ENCODE data around the gene KBTBD12. TPM values are rescaled to one million over a fixed set of nuclear protein-coding genes. Genes with fewer than 3 reads are reported as not detected.

The KBTBD12 gene
- total RNA-seq, 1 experiment from 2014 or later = not detected

GRCh38 chr3:127865941-127866340, 49.1 kb upstream of the KBTBD12 start (continued):
- TF ChIP-seq ZNF274 (IDR thresholded peaks at IDR 0.05; ENCODE audit: low read depth, low read length) (no peak), SP1 (IDR thresholded peaks at IDR 0.05; ENCODE audit: low read depth) (peak; percentile 46), JUND (IDR thresholded peaks at IDR 0.05) (peak; percentile 70), SIN3A (IDR thresholded peaks at IDR 0.05; ENCODE audit: low read depth) (no peak), CBX3 (IDR thresholded peaks at IDR 0.05; ENCODE audit: low read depth) (0 out of 2 replicates have a peak, but pooled peaks have one; percentile 15), RAD21 (IDR thresholded peaks at IDR 0.05; ENCODE audit: low read depth) (peak; percentile 33), EGR1 (IDR thresholded peaks at IDR 0.05; ENCODE audit: low read depth) (no peak), ZFX (IDR thresholded peaks at IDR 0.05) (no peak), POLR2A (IDR thresholded peaks at IDR 0.05; ENCODE audit: borderline replicate concordance, extremely low read depth, insufficient read depth, insufficient read length) (no peak), ELF1 (IDR thresholded peaks at IDR 0.05; ENCODE audit: borderline replicate concordance, low read depth) (no peak)

DNA sequence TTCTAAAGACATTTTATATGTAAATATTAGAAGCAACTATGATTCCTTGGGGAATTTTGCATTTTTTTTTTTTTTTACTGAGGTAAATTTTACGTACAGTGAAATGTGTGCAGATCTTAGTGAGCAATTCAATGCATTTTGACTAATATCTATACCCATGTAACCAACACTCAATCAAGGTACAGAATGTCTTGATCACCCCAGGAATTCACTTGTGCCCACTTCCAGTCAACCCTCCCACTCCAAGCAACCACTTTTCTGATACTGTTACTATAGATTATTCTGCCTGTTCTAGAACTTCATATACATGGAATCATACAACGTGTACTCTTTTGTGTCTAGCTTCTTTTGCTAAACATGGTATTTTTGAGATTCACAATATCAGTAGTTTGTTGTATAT, 47.6 kb upstream of the KBTBD12 start:
- Histone ChIP-seq H3K36me3 (ENCODE audit: control insufficient read depth in 1 of 2, insufficient read depth in 2 of 2, low read length in 2 of 2) (no peaks in the 10 kb centered on the region), H3K79me2 (ENCODE audit: insufficient read depth, low read length) (no peaks in the 10 kb centered on the region), H3K9me2 (ENCODE audit: insufficient read depth) (no peaks in the 10 kb centered on the region), H3K27ac (ENCODE audit: low read depth, low read length) (no peak overlapping the region), H3K4me3 (replicated peaks in 1 of 2; ENCODE audit: low read depth in 1 of 2, low read length in 2 of 2) (no peak overlapping the region), H3K4me2 (ENCODE audit: low read length) (no peak overlapping the region), H3K27me3 (ENCODE audit: insufficient read depth, low read length) (no peaks in the 10 kb centered on the region), H2AFZ (ENCODE audit: low read depth, low read length, poor library complexity, severe bottlenecking) (no peak overlapping the region), H3K9ac (ENCODE audit: low read length) (no peak overlapping the region), H4K20me1 (ENCODE audit: insufficient read depth) (no peaks in the 10 kb centered on the region), H3K9me3 (ENCODE audit: control insufficient read depth in 1 of 2, insufficient read depth in 1 of 2, low read depth in 1 of 2, low read length in 2 of 2) (no peaks in the 10 kb centered on the region), H3K4me1 (ENCODE audit: control insufficient read depth in 1 of 2, insufficient read depth in 2 of 2, low read length in 2 of 2) (peaks cover 5 to 17% of the 10 kb centered on the region in 2 experiments; a peak in 3 of 4 replicates)
- RAD21 ChIA-PET (ENCODE audit: low non-redundant PET in 1 of 2, low total read pairs in 2 of 2, uncharacterized antibody in 2 of 2, unreplicated experiment in 2 of 2) = interaction anchor here in 1 of 2 experiments (0.7 kb wide), 1 partner anchor 44 kb away, joined by 3 read pairs; no protein-coding TSS in a partner anchor
- ATAC-seq (no peak), DNase-seq (ENCODE audit: low read depth, low spot score) (no peak)
- POLR2A ChIA-PET = no interaction called here
- no peak for TF ChIP-seq EZH2 (IDR thresholded peaks at IDR 0.05)
- CTCF ChIA-PET = no interaction called here
- no TSS peak for BruUV-seq (replicated peaks)
- intact Hi-C loops (cut with micrococcal nuclease) = no loop called here

GRCh38 chr3:127867986-127868385, 47.0 kb upstream of the KBTBD12 start:
- BruUV-seq (replicated peaks) = no TSS peak
- H3K4me2 ChIP-seq (ENCODE audit: low read length) = no peak overlapping the region
- no peaks in the 10 kb centered on the region for H3K9me3 ChIP-seq (ENCODE audit: control insufficient read depth in 1 of 2, insufficient read depth in 1 of 2, low read depth in 1 of 2, low read length in 2 of 2)
- H3K9me2 ChIP-seq (ENCODE audit: insufficient read depth) = no peaks in the 10 kb centered on the region
- no peak overlapping the region for H2AFZ ChIP-seq (ENCODE audit: low read depth, low read length, poor library complexity, severe bottlenecking)
- H3K9ac ChIP-seq (ENCODE audit: low read length) = no peak overlapping the region
- no peak overlapping the region for H3K4me3 ChIP-seq (replicated peaks in 1 of 2; ENCODE audit: low read depth in 1 of 2, low read length in 2 of 2)
- ATAC-seq (no peak), DNase-seq (ENCODE audit: low read depth, low spot score) (no peak)
- H3K4me1 ChIP-seq (ENCODE audit: control insufficient read depth in 1 of 2, insufficient read depth in 2 of 2, low read length in 2 of 2) = peaks cover 5 to 17% of the 10 kb centered on the region in 2 experiments; a peak in 3 of 4 replicates
- no peaks in the 10 kb centered on the region for H3K79me2 ChIP-seq (ENCODE audit: insufficient read depth, low read length)
- ChIA-PET POLR2A (no interaction called here), CTCF (no interaction called here), RAD21 (ENCODE audit: low non-redundant PET in 1 of 2, low total read pairs in 2 of 2, uncharacterized antibody in 2 of 2, unreplicated experiment in 2 of 2) (interaction anchor here in 1 of 2 experiments (0.7 kb wide), 1 partner anchor 45 kb away, joined by 3 read pairs; no protein-coding TSS in a partner anchor)
- no peaks in the 10 kb centered on the region for H4K20me1 ChIP-seq (ENCODE audit: insufficient read depth)
- no peak overlapping the region for H3K27ac ChIP-seq (ENCODE audit: low read depth, low read length)
- intact Hi-C loops (cut with micrococcal nuclease) = no loop called here
- no peaks in the 10 kb centered on the region for H3K36me3 ChIP-seq (ENCODE audit: control insufficient read depth in 1 of 2, insufficient read depth in 2 of 2, low read length in 2 of 2)
- H3K27me3 ChIP-seq (ENCODE audit: insufficient read depth, low read length) = no peaks in the 10 kb centered on the region
- TF ChIP-seq ZNF274 (IDR thresholded peaks at IDR 0.05; ENCODE audit: low read depth, low read length) (no peak), ZFX (IDR thresholded peaks at IDR 0.05) (no peak), TCF7L2 (IDR thresholded peaks at IDR 0.05; ENCODE audit: borderline replicate concordance, extremely low read depth, insufficient read depth, insufficient read length) (no peak), FOSL1 (IDR thresholded peaks at IDR 0.05; ENCODE audit: low read depth) (no peak), SRF (IDR thresholded peaks at IDR 0.05; ENCODE audit: low read depth) (no peak), POLR2AphosphoS5 (IDR thresholded peaks at IDR 0.05; ENCODE audit: low read depth, low read length) (no peak), RAD21 (IDR thresholded peaks at IDR 0.05; ENCODE audit: low read depth) (no peak), CBX3 (IDR thresholded peaks at IDR 0.05; ENCODE audit: low read depth) (no peak), ELF1 (IDR thresholded peaks at IDR 0.05; ENCODE audit: borderline replicate concordance, low read depth) (no peak), ATF3 (IDR thresholded peaks at IDR 0.05) (no peak), YY1 (IDR thresholded peaks at IDR 0.05; ENCODE audit: extremely low read depth, insufficient replicate concordance, low read depth, low read length) (no peak)
- TF ChIP-seq, protein P1, sequence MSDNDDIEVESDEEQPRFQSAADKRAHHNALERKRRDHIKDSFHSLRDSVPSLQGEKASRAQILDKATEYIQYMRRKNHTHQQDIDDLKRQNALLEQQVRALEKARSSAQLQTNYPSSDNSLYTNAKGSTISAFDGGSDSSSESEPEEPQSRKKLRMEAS (IDR thresholded peaks at IDR 0.05) = no peak
- TF ChIP-seq, protein P2, sequence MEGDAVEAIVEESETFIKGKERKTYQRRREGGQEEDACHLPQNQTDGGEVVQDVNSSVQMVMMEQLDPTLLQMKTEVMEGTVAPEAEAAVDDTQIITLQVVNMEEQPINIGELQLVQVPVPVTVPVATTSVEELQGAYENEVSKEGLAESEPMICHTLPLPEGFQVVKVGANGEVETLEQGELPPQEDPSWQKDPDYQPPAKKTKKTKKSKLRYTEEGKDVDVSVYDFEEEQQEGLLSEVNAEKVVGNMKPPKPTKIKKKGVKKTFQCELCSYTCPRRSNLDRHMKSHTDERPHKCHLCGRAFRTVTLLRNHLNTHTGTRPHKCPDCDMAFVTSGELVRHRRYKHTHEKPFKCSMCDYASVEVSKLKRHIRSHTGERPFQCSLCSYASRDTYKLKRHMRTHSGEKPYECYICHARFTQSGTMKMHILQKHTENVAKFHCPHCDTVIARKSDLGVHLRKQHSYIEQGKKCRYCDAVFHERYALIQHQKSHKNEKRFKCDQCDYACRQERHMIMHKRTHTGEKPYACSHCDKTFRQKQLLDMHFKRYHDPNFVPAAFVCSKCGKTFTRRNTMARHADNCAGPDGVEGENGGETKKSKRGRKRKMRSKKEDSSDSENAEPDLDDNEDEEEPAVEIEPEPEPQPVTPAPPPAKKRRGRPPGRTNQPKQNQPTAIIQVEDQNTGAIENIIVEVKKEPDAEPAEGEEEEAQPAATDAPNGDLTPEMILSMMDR (IDR thresholded peaks at IDR 0.05 in 2 of 3, conservative IDR thresholded peaks at IDR 0.05 in 1 of 3; ENCODE audit: borderline replicate concordance in 1 of 3, insufficient read depth in 1 of 3, low read depth in 2 of 3, low read length in 2 of 3) = no peak

All from HCT116 (cell line).